ENCODE results near the gene MIPEP. TPM values are rescaled to one million over a fixed set of nuclear protein-coding genes. Genes with fewer than 3 reads are reported as not detected.

Gene MIPEP
- total and polyA plus RNA-seq, 9 of the 15 experiments (the other 6 are each of a cell fraction or from before 2014, with no cell fraction given) = 1.7 to 19.3 (median 13.1) TPM

GRCh38 chr13:23723471-23723870 is 165.7 kb downstream of the MIPEP start:
- Histone ChIP-seq H3K9me3 (replicated peaks; ENCODE audit: control insufficient read depth, insufficient read depth, low read depth, low read length) (no peaks in the 10 kb centered on the region), H3K4me3 (no peak overlapping the region), H3K79me2 (ENCODE audit: control insufficient read depth, insufficient read depth, low read length) (no peaks in the 10 kb centered on the region), H2AFZ (ENCODE audit: low read depth, low read length) (no peak overlapping the region), H4K20me1 (replicated peaks; ENCODE audit: control insufficient read depth, insufficient read depth, low read length) (no peaks in the 10 kb centered on the region), H3K9ac (ENCODE audit: insufficient read depth in 1 of 2, low read depth in 2 of 2, low read length in 2 of 2) (no peak overlapping the region), H3K4me2 (ENCODE audit: insufficient read depth, low read length) (no peak overlapping the region), H3K27me3 (ENCODE audit: control insufficient read depth in 2 of 2, insufficient read depth in 2 of 2, low read length in 2 of 2) (no peaks in the 10 kb centered on the region), H3K4me1 (replicated peaks in 1 of 2; ENCODE audit: control insufficient read depth in 2 of 2, insufficient read depth in 2 of 2, low read length in 2 of 2) (no peaks in the 10 kb centered on the region), H3K27ac (ENCODE audit: extremely low read depth, low read depth, low read length) (no peak overlapping the region), H3K9me1 (ENCODE audit: control insufficient read depth, insufficient read depth, low read length) (no peaks in the 10 kb centered on the region), H3K36me3 (ENCODE audit: control insufficient read depth, insufficient read depth, low read length) (no peaks in the 10 kb centered on the region)
- DNase-seq (ENCODE audit: extremely low read depth in 1 of 4, low spot score in 3 of 4) = no peak
- no peak for ATAC-seq
- intact Hi-C loops (cut with micrococcal nuclease) = no loop called here
- ChIA-PET POLR2A (no interaction called here), CTCF (ENCODE audit: low intra/inter-chr PET ratio) (no interaction called here)
- no TSS peak for BruUV-seq (replicated peaks)
- no peak for FAIRE-seq
- 0% methylated on average over 1 of the region's 1 CpG for WGBS (ENCODE audit: insufficient coverage, low coverage, missing lambda C conversion rate)
- TF ChIP-seq PYGO2 (tag; IDR thresholded peaks at IDR 0.05) (no peak), ZNF445 (CRISPR knock-in tag; IDR thresholded peaks at IDR 0.05; ENCODE audit: low read depth) (no peak), POLR2AphosphoS2 (IDR thresholded peaks at IDR 0.05; ENCODE audit: low read length) (no peak), ZNF347 (CRISPR knock-in tag; IDR thresholded peaks at IDR 0.05; ENCODE audit: low read depth) (no peak), ZNF79 (CRISPR knock-in tag; IDR thresholded peaks at IDR 0.05; ENCODE audit: low read depth) (no peak), ELK3 (CRISPR knock-in tag; IDR thresholded peaks at IDR 0.05) (no peak), RBFOX2 (IDR thresholded peaks at IDR 0.05; ENCODE audit: low read depth, low read length) (no peak), KAT2B (IDR thresholded peaks at IDR 0.05; ENCODE audit: low read depth, low read length) (no peak), POLR2A (conservative IDR thresholded peaks at IDR 0.05) (no peak), E2F1 (CRISPR knock-in tag; IDR thresholded peaks at IDR 0.05) (no peak), ZNF253 (CRISPR knock-in tag; conservative IDR thresholded peaks at IDR 0.05) (no peak), SREBF1 (IDR thresholded peaks at IDR 0.05; ENCODE audit: borderline replicate concordance, low read depth, low read length) (no peak), POLR2B (IDR thresholded peaks at IDR 0.05; ENCODE audit: low read depth, partially characterized antibody) (no peak)
- TF ChIP-seq, protein P1, sequence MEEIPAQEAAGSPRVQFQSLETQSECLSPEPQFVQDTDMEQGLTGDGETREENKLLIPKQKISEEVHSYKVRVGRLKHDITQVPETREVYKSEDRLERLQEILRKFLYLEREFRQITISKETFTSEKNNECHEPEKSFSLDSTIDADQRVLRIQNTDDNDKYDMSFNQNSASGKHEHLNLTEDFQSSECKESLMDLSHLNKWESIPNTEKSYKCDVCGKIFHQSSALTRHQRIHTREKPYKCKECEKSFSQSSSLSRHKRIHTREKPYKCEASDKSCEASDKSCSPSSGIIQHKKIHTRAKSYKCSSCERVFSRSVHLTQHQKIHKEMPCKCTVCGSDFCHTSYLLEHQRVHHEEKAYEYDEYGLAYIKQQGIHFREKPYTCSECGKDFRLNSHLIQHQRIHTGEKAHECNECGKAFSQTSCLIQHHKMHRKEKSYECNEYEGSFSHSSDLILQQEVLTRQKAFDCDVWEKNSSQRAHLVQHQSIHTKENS (CRISPR knock-in tag; IDR thresholded peaks at IDR 0.05) = no peak
- TF ChIP-seq, protein P2, sequence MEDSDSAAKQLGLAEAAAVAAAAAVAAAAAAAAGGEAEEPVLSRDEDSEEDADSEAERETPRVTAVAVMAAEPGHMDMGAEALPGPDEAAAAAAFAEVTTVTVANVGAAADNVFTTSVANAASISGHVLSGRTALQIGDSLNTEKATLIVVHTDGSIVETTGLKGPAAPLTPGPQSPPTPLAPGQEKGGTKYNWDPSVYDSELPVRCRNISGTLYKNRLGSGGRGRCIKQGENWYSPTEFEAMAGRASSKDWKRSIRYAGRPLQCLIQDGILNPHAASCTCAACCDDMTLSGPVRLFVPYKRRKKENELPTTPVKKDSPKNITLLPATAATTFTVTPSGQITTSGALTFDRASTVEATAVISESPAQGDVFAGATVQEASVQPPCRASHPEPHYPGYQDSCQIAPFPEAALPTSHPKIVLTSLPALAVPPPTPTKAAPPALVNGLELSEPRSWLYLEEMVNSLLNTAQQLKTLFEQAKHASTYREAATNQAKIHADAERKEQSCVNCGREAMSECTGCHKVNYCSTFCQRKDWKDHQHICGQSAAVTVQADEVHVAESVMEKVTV (CRISPR knock-in tag; IDR thresholded peaks at IDR 0.05) = no peak
- in situ Hi-C loops (cut with MboI) = no loop called here

Data from K562 (cell line).